ENCODE results near the gene DLG2.

Gene DLG2

DNA sequence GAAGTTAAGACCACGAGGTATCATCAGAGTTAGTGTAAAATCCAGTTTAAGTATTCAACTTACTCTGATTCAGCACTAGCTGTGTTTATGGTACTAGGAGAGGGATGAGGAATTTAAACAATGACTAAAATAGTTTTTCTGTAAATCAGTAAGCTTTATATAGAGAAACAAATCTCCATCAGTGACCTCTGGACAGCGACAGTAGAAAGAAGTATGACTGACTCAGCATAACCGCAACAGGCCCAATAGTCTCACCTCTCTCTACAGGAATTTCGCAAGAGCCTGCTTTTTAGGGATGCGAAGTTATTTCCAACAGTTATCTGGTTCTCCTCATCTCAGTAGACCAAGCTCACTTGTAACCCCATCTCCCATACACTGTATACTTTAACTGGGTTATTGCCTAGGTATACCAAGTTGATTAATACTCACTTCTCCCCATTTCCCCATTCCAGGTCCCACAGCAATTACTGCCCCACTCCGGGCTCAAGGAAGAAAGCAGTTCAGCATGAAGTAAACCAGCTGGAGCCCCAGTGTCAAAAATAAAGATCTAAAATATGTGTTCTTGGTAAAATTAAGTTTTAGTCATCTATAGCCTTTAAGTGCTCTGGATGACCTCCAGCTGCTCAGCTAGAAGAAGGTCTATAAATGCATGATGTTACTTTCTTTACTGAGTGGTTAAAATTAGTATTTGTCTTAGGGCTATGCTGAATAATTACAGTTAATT lies 1570.3 kb downstream of the DLG2 start:
- Mint-ChIP-seq H3K4me3 (no peak overlapping the region), H3K4me1 (no peaks in the 10 kb centered on the region), H3K27me3 (ENCODE audit: low read depth, poor library complexity) (no peaks in the 10 kb centered on the region), H3K9me3 (no peaks in the 10 kb centered on the region), H3K27ac (no peak overlapping the region), H3K36me3 (ENCODE audit: low read depth) (no peaks in the 10 kb centered on the region)
- no peak for DNase-seq
- TF ChIP-seq, protein P1, sequence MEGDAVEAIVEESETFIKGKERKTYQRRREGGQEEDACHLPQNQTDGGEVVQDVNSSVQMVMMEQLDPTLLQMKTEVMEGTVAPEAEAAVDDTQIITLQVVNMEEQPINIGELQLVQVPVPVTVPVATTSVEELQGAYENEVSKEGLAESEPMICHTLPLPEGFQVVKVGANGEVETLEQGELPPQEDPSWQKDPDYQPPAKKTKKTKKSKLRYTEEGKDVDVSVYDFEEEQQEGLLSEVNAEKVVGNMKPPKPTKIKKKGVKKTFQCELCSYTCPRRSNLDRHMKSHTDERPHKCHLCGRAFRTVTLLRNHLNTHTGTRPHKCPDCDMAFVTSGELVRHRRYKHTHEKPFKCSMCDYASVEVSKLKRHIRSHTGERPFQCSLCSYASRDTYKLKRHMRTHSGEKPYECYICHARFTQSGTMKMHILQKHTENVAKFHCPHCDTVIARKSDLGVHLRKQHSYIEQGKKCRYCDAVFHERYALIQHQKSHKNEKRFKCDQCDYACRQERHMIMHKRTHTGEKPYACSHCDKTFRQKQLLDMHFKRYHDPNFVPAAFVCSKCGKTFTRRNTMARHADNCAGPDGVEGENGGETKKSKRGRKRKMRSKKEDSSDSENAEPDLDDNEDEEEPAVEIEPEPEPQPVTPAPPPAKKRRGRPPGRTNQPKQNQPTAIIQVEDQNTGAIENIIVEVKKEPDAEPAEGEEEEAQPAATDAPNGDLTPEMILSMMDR (IDR thresholded peaks at IDR 0.05): no peak

GRCh38 chr11:84045146-84045545 lies 1582.0 kb downstream of the DLG2 start:
- DNase-seq: no peak
- H3K4me1 Mint-ChIP-seq: no peaks in the 10 kb centered on the region
- no peaks in the 10 kb centered on the region for H3K36me3 Mint-ChIP-seq (ENCODE audit: low read depth)
- no peaks in the 10 kb centered on the region for H3K27me3 Mint-ChIP-seq (ENCODE audit: low read depth, poor library complexity)
- H3K4me3 Mint-ChIP-seq: no peak overlapping the region
- peaks cover 10% of the 10 kb centered on the region for H3K9me3 Mint-ChIP-seq
- no peak overlapping the region for H3K27ac Mint-ChIP-seq
- TF ChIP-seq, protein P1 (IDR thresholded peaks at IDR 0.05): no peak

- no peak overlapping the region for H3K27ac Mint-ChIP-seq
- H3K27me3 Mint-ChIP-seq (ENCODE audit: low read depth, poor library complexity): no peaks in the 10 kb centered on the region
- H3K9me3 Mint-ChIP-seq: peaks cover 6% of the 10 kb centered on the region
- no peak for DNase-seq
- no peak overlapping the region for H3K4me3 Mint-ChIP-seq
- TF ChIP-seq, protein P1 (IDR thresholded peaks at IDR 0.05): no peak
- no peaks in the 10 kb centered on the region for H3K4me1 Mint-ChIP-seq
- H3K36me3 Mint-ChIP-seq (ENCODE audit: low read depth): no peaks in the 10 kb centered on the region
Measured at GRCh38 chr11:84044706-84045105, 1582.4 kb downstream of the DLG2 start.

DNA sequence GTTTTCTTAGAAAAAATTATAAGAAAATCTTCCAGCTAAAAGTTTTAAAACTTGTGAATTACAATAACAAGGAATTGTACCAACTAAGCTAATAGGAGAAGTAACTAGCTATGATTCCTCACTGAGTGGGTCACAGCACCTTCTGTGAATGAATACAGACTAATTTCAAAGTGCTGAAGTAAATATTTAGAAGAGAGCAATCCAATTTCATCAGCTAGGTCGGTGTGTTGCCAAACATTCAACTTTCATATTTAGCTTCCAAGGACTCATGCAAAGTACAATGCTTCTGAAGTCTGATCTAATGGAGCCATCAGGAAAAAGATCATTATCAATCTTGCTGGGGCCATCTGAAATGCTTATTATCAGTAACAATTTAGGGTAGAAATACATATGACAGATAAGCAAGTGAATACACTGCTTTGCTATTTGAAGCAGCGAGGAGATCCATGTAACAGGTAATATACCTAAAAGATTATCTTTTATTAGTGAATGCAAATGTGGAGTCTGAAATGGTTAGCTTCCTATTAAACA lies 1590.4 kb downstream of the DLG2 start:
- no peaks in the 10 kb centered on the region for H3K4me1 Mint-ChIP-seq
- H3K27me3 Mint-ChIP-seq (ENCODE audit: low read depth, poor library complexity): peaks cover 9% of the 10 kb centered on the region
- H3K9me3 Mint-ChIP-seq: peaks cover 6% of the 10 kb centered on the region
- H3K4me3 Mint-ChIP-seq: no peak overlapping the region
- no peak overlapping the region for H3K27ac Mint-ChIP-seq
- no peaks in the 10 kb centered on the region for H3K36me3 Mint-ChIP-seq (ENCODE audit: low read depth)
- TF ChIP-seq, protein P1 (IDR thresholded peaks at IDR 0.05): no peak
- DNase-seq: no peak

GRCh38 chr11:84035645-84036044 lies 1591.5 kb downstream of the DLG2 start:
- Mint-ChIP-seq H3K4me3 (no peak overlapping the region), H3K27ac (no peak overlapping the region), H3K36me3 (ENCODE audit: low read depth) (no peaks in the 10 kb centered on the region), H3K4me1 (no peaks in the 10 kb centered on the region), H3K9me3 (peaks cover 4% of the 10 kb centered on the region), H3K27me3 (ENCODE audit: low read depth, poor library complexity) (peaks cover 9% of the 10 kb centered on the region)
- TF ChIP-seq, protein P1 (IDR thresholded peaks at IDR 0.05): no peak
- no peak for DNase-seq

GRCh38 chr11:84034484-84034883 lies 1592.7 kb downstream of the DLG2 start:
- H3K36me3 Mint-ChIP-seq (ENCODE audit: low read depth): no peaks in the 10 kb centered on the region

More at GRCh38 chr11:84034484-84034883, 1592.7 kb downstream of the DLG2 start:
- TF ChIP-seq, protein P1 (IDR thresholded peaks at IDR 0.05): no peak
- peaks cover 4% of the 10 kb centered on the region for H3K9me3 Mint-ChIP-seq
- DNase-seq: no peak
- no peaks in the 10 kb centered on the region for H3K4me1 Mint-ChIP-seq
- H3K27me3 Mint-ChIP-seq (ENCODE audit: low read depth, poor library complexity): peaks cover 9% of the 10 kb centered on the region
- no peak overlapping the region for H3K4me3 Mint-ChIP-seq
- no peak overlapping the region for H3K27ac Mint-ChIP-seq

Measured in nephron progenitor cell (in vitro differentiated cells).